ENCODE data around the gene IQSEC1.

Gene IQSEC1

GRCh38 chr3:12907296-12907695 lies 165.9 kb downstream of the IQSEC1 start:
- no peak for DNase-seq (ENCODE audit: low read depth)

- DNase-seq (ENCODE audit: low read depth), result no peak
Measured at GRCh38 chr3:12906916-12907290, 166.3 kb downstream of the IQSEC1 start.

GRCh38 chr3:12906141-12906915 lies 166.9 kb downstream of the IQSEC1 start:
- no peak for DNase-seq (ENCODE audit: low read depth)

DNA sequence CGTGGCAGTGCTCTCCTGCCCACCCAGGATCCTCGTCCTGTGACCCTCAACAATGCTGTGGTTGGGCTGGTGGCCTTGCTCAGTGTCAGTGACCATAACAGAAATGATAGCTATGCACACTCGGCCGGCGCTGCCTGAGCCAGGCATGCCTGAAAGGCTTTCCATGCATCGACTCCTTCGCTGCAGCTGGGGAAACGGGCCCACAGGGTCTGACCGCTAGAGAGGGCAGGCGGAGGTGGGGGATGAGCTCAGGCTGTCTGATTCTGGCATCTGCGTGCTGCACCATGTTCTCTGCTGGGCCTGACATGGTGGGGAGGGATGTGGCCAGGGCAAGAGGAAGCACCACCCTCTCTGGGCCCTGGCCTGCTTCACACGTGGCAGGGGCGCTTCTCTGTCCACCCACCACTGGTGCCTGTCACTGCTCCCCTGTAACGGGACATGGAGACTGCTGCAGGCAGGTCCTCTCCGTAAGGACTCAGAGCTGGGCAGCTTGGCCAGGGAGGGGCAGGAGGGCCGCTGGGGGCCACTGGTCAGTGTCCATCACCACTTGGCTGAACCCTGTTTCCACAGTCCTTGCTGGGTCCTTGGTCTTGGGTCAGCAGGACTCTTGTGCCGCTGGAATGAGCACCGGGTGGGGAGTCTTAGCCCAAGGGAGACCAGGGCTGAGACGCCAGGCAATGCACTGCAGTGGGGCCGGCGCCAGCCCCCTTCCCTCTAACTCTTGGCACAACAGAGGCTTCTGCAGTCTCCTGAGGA lies 167.7 kb downstream of the IQSEC1 start:
- DNase-seq (ENCODE audit: low read depth), result no peak

DNA sequence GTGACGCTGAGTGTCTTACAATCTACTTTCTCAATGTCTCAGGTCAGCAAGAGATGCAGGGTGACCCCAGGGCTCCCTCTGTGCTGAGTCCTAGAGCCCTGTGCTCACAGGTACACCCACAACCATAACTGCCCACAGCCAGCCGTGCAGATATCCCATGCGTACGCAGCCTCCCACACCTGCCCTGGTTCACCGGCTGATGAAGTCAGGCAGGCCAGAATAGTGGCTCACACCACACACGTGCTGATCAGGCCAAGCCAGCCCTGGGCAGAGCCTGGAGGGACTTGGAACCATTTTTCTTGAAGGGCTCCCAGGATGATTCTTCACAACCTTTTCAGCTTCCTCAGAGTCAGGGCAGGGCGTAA lies 168.3 kb downstream of the IQSEC1 start:
- DNase-seq (ENCODE audit: low read depth), result no peak

GRCh38 chr3:12903881-12904280 lies 169.3 kb downstream of the IQSEC1 start:
- DNase-seq (ENCODE audit: low read depth), result no peak

DNA sequence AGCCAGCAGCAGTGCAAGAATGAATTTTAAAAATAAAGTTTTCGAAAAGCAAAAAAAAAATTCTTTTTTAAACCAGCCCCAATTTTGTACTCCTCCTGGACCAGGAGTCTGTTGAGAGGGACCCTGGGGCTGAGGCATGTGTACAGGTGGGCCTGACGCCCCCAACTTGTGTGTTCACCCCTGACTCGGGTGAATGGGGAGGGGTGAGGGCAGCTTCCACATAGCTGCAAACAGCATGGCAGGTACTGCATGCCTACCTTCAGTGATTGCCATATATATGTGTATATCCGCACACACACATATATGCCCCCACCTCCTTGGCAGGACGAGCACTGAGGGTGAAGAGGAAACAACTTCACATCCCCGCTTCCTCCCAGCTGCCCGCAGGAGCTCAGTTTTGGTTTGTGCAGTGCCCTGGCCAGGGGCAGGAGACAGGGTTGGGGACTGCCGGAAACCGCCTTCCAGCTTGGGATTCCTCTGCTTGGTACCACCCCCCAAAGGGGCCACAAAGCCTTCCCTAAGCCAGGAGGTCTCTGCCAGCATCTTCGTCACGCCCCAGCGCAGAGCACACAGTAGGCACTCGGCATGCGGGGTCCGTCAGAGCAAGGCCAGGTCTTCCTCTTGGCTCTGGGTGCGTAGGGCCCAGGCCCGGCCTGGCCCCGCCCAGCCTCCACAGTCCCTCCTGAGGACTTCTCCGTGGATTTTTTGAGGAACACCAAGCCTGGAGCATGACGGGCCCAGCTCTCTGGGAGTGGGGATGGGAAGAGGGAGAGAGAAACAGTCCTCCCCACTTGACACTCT lies 170.0 kb downstream of the IQSEC1 start:
- no peak for DNase-seq (ENCODE audit: low read depth)

- no peak for DNase-seq (ENCODE audit: low read depth)
Measured at GRCh38 chr3:12902181-12902999, 170.8 kb downstream of the IQSEC1 start.

- DNase-seq (ENCODE audit: low read depth), result no peak
Measured at GRCh38 chr3:12901623-12902045, 171.6 kb downstream of the IQSEC1 start.

GRCh38 chr3:12900885-12901411 lies 172.3 kb downstream of the IQSEC1 start:
- no peak for DNase-seq (ENCODE audit: low read depth)

- DNase-seq (ENCODE audit: low read depth), result no peak
Measured at GRCh38 chr3:12898965-12899755, 174.1 kb downstream of the IQSEC1 start.

GRCh38 chr3:12898290-12898964 lies 174.8 kb downstream of the IQSEC1 start:
- DNase-seq (ENCODE audit: low read depth), result no peak

DNA sequence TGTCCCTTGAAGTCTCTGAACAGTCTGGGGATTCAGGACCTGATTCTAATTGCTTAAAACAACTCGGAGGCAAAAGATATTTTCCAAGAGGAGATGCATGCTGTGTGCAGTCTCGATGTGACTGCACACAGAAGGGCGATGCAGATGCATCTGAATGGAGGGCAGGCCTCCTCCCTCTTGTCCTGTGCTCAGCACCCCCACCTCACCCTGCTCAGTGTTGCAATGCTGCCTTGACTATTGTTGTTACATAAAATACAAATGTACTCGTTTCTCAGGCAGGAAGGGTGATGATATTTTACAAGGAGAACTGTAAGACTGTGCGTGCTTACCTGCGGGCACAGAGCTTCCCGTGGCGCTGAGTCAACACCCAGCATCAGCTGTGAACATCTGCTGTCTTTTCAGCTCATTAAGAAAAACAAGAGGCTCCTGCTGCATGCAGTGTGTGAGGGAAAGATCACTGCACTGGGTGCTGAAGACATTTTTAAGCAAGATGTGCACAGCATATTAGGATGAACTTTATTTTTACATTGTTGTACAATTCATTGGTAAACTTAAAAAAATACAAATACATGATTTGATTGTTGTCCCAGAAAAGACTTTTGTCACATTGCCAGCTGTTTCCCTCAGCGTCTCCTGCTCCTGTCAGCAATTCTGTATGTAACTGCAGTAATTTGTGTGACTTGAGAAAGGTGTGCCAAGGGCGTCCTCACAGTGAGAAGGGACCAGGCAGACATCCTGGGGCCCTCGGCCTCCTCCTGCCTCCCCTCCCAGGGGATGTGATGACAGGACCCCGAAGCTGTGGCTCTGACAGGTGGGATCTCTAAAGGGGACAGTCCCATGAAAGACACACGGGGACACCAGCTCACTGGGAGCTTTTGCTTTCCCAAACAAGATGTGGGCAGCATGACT lies 175.6 kb downstream of the IQSEC1 start:
- no peak for DNase-seq (ENCODE audit: low read depth)

GRCh38 chr3:12896063-12896985 lies 176.9 kb downstream of the IQSEC1 start:
- DNase-seq (ENCODE audit: low read depth), result peak; percentile 13

GRCh38 chr3:12895391-12896062 lies 177.7 kb downstream of the IQSEC1 start:
- no peak for DNase-seq (ENCODE audit: low read depth)

- DNase-seq (ENCODE audit: low read depth), result peak; percentile 23
Measured at GRCh38 chr3:12894629-12895028, 178.6 kb downstream of the IQSEC1 start.

DNA sequence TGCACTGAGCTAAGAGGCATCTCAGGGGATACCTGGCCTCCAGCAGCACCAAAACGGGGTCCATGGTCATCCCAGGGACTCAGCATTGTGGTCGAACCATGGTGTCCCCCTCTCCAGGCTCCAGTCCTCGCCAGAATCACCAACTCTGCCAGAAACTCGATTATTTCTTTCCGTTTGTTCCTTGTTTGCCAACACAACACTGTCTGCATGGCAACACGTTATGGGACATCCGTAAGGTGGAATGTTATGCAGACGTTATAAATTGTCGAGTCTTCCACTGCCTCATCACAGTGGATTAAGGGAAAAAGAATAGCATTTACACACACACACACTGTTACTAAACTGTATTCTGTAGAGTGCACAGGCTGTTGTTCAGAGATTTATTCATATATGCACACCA lies 179.4 kb downstream of the IQSEC1 start:
- DNase-seq (ENCODE audit: low read depth), result no peak
